Inferior parietal cortex (tissue), 1 donor: Measurements from ENCODE around the gene OR6B2.

ENCODE experiments used
- DNase-seq: peaks from one replicate; pipeline ENCODE4 v3.0.0-alpha.2; 2016; ENCODE audit errors: extremely low spot score

Gene OR6B2

GRCh38 chr2:240041363-240041762, 11.1 kb upstream of the OR6B2 start:
- no peak for DNase-seq

GRCh38 chr2:240037358-240037757, 7.1 kb upstream of the OR6B2 start:
- DNase-seq: no peak

GRCh38 chr2:240033330-240033678, 3.1 kb upstream of the OR6B2 start:
- no peak for DNase-seq

- DNase-seq: no peak
These were observed 2.4 kb upstream of the OR6B2 start for GRCh38 chr2:240032406-240033329.

GRCh38 chr2:240024766-240025165, 5.5 kb downstream of the OR6B2 start:
- DNase-seq: no peak

GRCh38 chr2:240023792-240024191, 6.4 kb downstream of the OR6B2 start:
- no peak for DNase-seq

GRCh38 chr2:240021488-240022104, 8.6 kb downstream of the OR6B2 start:
- DNase-seq: peak; percentile 57

- no peak for DNase-seq
These were observed 12.0 kb downstream of the OR6B2 start for GRCh38 chr2:240018071-240018750.

GRCh38 chr2:240014327-240014726, 15.9 kb downstream of the OR6B2 start:
- no peak for DNase-seq

GRCh38 chr2:240013343-240013742, 16.9 kb downstream of the OR6B2 start:
- DNase-seq: no peak

- DNase-seq: no peak
These were observed 27.2 kb downstream of the OR6B2 start for GRCh38 chr2:240002983-240003382.

GRCh38 chr2:240000671-240001070, 29.6 kb downstream of the OR6B2 start:
- DNase-seq: no peak

GRCh38 chr2:239997686-239998409, 32.4 kb downstream of the OR6B2 start:
- DNase-seq: no peak

- DNase-seq: no peak
These were observed 36.1 kb downstream of the OR6B2 start for GRCh38 chr2:239994086-239994485.

GRCh38 chr2:239993291-239993690, 36.9 kb downstream of the OR6B2 start:
- no peak for DNase-seq

- DNase-seq: peak; percentile 93
These were observed 38.4 kb downstream of the OR6B2 start for GRCh38 chr2:239991689-239992314.

GRCh38 chr2:239990966-239991365, 39.3 kb downstream of the OR6B2 start:
- DNase-seq: no peak

- no peak for DNase-seq
These were observed 44.9 kb downstream of the OR6B2 start for GRCh38 chr2:239985356-239985755.

- no peak for DNase-seq
These were observed 45.6 kb downstream of the OR6B2 start for GRCh38 chr2:239984421-239985194.

GRCh38 chr2:239983004-239983778, 47.0 kb downstream of the OR6B2 start:
- no peak for DNase-seq
